HL-60 (cell line): ENCODE measurements around the gene HSPB1.

Experiments
- DNase-seq, 2 experiments: peaks; one replicate each; pipeline ENCODE4 v3.0.0-alpha.2; 2010 to 2020; ENCODE audit warnings: low read depth in 1 of 2, low spot score in 1 of 2
- H3K27ac ChIP-seq: fragments of 250-450 bp; sonication (Bioruptor Pico); replicated peaks from 2 replicates; pipeline ENCODE4 v1.5.1; 2020; ENCODE audit warnings: mild to moderate bottlenecking, moderate library complexity
- H3K27me3 ChIP-seq: fragments of 250-450 bp; sonication (Bioruptor Pico); 2 replicates; pipeline ENCODE4 v1.5.1; 2021; ENCODE audit warnings: mild to moderate bottlenecking, moderate library complexity; ENCODE audit not compliant: insufficient read depth, poor library complexity, severe bottlenecking
- H3K4me3 ChIP-seq: replicated peaks from 2 replicates; pipeline ENCODE4 v1.5.1; 2011; ENCODE audit warnings: mild to moderate bottlenecking, control low read depth, low read length; ENCODE audit not compliant: insufficient read depth
- GABPA ChIP-seq: IDR thresholded peaks from 2 replicates; pipeline ENCODE4 v1.6.1; 2012; ENCODE audit warnings: low read depth
- POLR2AphosphoS5 ChIP-seq: IDR thresholded peaks from 2 replicates; pipeline ENCODE4 v1.6.1; 2012; ENCODE audit warnings: low read depth
- SPI1 ChIP-seq: IDR thresholded peaks from 2 replicates; pipeline ENCODE4 v1.6.1; 2012; ENCODE audit warnings: low read depth, mild to moderate bottlenecking, borderline replicate concordance
- TF ChIP-seq, protein P1 (sequence below): IDR thresholded peaks from 2 replicates; pipeline ENCODE4 v1.6.1; 2012; ENCODE audit warnings: low read depth; ENCODE audit not compliant: insufficient replicate concordance
- TF ChIP-seq, protein P2 (sequence below): IDR thresholded peaks from one replicate; pipeline ENCODE4 v1.5.1; 2011; ENCODE audit warnings: low read length, control low read depth, inconsistent platforms; ENCODE audit not compliant: insufficient read depth

HSPB1 gene

DNA sequence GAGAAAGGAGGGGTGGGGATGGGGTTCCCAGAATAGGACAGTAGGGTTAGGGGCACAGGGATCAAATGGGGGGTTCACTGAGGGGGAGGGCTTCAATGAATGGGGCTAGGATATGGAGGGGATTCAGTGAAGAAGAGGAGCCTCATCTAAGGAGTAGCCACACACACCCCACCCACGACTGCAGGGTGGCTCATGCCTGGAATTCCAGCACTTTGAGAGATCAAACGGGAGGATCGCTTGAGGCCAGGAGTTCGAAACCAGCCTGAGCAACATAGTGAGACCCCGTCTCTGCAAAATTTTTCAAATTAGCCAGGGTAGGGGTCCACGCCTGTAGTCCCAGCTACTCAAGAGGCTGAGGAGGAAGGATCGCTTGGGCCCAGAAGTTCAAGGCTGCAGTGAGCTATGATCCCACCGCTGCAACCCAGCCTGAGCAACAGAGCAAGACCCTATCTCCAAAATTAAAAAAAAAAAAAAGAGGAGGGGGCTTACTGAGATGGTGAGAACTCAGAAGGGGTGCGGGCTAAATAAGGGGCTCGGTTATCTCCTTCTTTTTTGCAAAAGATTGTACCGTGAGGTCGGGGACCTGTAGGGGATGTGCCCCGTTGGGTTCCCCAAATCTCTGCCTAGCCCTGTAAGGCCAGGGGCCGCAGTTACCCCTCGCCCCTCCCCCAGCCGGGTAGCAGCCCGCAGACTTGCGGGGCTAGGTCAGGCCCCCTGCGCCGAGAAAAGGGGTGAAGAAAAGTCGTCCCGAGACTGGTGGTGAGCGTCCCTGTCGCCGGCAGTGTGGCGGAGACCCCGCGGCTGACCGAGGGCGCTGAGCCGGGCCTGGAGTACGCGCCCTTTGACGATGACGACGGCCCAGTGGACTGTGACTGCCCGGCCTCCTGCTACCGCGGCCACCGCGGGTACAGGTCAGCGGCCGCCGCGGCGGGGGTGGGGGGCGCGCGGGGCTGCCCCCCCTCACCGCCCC is 43.1 kb upstream of the HSPB1 start:
- H3K27me3 ChIP-seq = peaks cover 11% of the 10 kb centered on the region
- no peak for DNase-seq
- TF ChIP-seq, protein P1, sequence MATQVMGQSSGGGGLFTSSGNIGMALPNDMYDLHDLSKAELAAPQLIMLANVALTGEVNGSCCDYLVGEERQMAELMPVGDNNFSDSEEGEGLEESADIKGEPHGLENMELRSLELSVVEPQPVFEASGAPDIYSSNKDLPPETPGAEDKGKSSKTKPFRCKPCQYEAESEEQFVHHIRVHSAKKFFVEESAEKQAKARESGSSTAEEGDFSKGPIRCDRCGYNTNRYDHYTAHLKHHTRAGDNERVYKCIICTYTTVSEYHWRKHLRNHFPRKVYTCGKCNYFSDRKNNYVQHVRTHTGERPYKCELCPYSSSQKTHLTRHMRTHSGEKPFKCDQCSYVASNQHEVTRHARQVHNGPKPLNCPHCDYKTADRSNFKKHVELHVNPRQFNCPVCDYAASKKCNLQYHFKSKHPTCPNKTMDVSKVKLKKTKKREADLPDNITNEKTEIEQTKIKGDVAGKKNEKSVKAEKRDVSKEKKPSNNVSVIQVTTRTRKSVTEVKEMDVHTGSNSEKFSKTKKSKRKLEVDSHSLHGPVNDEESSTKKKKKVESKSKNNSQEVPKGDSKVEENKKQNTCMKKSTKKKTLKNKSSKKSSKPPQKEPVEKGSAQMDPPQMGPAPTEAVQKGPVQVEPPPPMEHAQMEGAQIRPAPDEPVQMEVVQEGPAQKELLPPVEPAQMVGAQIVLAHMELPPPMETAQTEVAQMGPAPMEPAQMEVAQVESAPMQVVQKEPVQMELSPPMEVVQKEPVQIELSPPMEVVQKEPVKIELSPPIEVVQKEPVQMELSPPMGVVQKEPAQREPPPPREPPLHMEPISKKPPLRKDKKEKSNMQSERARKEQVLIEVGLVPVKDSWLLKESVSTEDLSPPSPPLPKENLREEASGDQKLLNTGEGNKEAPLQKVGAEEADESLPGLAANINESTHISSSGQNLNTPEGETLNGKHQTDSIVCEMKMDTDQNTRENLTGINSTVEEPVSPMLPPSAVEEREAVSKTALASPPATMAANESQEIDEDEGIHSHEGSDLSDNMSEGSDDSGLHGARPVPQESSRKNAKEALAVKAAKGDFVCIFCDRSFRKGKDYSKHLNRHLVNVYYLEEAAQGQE = no peak
- TF ChIP-seq, protein P2, sequence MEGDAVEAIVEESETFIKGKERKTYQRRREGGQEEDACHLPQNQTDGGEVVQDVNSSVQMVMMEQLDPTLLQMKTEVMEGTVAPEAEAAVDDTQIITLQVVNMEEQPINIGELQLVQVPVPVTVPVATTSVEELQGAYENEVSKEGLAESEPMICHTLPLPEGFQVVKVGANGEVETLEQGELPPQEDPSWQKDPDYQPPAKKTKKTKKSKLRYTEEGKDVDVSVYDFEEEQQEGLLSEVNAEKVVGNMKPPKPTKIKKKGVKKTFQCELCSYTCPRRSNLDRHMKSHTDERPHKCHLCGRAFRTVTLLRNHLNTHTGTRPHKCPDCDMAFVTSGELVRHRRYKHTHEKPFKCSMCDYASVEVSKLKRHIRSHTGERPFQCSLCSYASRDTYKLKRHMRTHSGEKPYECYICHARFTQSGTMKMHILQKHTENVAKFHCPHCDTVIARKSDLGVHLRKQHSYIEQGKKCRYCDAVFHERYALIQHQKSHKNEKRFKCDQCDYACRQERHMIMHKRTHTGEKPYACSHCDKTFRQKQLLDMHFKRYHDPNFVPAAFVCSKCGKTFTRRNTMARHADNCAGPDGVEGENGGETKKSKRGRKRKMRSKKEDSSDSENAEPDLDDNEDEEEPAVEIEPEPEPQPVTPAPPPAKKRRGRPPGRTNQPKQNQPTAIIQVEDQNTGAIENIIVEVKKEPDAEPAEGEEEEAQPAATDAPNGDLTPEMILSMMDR = no peak
- no peak for TF ChIP-seq POLR2AphosphoS5
- TF ChIP-seq GABPA = no peak
- H3K27ac ChIP-seq = no peak overlapping the region
- H3K4me3 ChIP-seq = no peak overlapping the region

DNA sequence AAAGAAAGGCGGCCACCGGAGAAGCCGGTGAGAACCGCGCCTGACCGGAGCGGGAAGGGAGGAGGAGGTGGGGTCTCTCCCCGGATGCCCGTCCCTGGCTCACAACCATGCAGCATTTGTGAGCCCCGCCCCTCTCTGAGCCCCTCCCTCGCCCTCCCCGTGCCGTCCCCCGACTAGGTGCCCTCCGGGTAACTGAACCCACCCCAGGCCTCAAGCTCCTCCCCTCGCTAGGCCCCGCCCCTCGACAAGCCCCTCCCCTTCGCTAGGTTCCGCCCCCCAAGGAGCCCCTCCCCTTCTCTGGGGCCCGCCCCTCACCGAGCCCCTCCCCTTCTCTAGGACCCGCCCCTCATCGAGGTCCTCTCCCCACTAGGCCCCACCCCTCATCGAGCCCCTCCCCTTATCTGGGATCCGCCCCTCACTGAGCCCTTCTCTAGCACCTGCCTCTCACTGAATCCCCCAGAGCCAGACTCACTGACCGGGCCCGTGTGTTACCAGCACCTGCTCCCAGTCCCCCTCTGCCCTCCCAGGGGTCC is 42.2 kb upstream of the HSPB1 start:
- H3K4me3 ChIP-seq = no peak overlapping the region
- no peak for DNase-seq
- peaks cover 11% of the 10 kb centered on the region for H3K27me3 ChIP-seq
- TF ChIP-seq GABPA (no peak), SPI1 (no peak), POLR2AphosphoS5 (no peak)
- TF ChIP-seq, protein P1 = no peak
- TF ChIP-seq, protein P2 = no peak
- H3K27ac ChIP-seq = no peak overlapping the region

DNA sequence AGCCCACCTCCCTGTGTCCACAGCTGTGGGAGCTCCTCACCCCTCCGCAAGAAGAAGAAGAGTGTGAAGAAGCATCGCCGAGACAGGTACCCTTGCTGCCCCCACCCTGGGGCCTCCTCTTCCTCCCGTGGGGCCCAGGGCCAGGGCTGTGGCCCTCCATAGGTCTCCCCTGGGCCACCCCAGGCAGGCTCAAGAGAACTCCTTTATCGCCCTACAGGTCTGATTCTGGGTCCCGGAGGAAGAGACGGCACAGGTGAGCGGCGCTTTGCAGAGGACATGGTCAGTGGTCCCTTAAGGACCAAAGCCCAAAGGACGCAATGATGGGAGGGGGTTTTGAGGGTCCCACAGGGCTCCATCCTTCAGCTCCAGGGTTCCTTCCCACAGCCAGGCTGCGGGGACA is 41.1 kb upstream of the HSPB1 start:
- DNase-seq = no peak
- H3K27me3 ChIP-seq = peaks cover 11% of the 10 kb centered on the region
- no peak overlapping the region for H3K27ac ChIP-seq
- no peak overlapping the region for H3K4me3 ChIP-seq
- TF ChIP-seq, protein P2 = no peak
- TF ChIP-seq, protein P1 = no peak
- TF ChIP-seq SPI1 (no peak), POLR2AphosphoS5 (no peak), GABPA (no peak)
